GM13976 (cell line): Measurements from ENCODE around the gene AUTS2.

ENCODE experiments used
- DNase-seq: peaks from one replicate; pipeline ENCODE4 v3.0.0; 2012; ENCODE audit warnings: low spot score
- CTCF ChIP-seq: IDR thresholded peaks from 2 replicates; pipeline ENCODE4 v1.5.1; 2012; ENCODE audit warnings: borderline replicate concordance, mild to moderate bottlenecking; ENCODE audit not compliant: insufficient read depth; ENCODE audit errors: extremely low read depth, missing control alignments, control extremely low read depth
- in situ Hi-C: fragments of 300-500 bp; cut with MboI; formaldehyde crosslinking; loops from one replicate; pipeline ENCODE4 v1.12.0; 2022; ENCODE audit warnings: low sequenced_read_pairs, mixed read lengths, inconsistent platforms; ENCODE audit not compliant: unreplicated experiment

AUTS2 gene

GRCh38 chr7:70066844-70067243 lies 468.6 kb downstream of the AUTS2 start:
- no peak for DNase-seq
- no peak for TF ChIP-seq CTCF
- in situ Hi-C loops = no loop called here

GRCh38 chr7:70068531-70068930 lies 470.3 kb downstream of the AUTS2 start:
- TF ChIP-seq CTCF = no peak
- in situ Hi-C loops = no loop called here
- no peak for DNase-seq

GRCh38 chr7:70069977-70070376 lies 471.7 kb downstream of the AUTS2 start:
- in situ Hi-C loops = no loop called here
- no peak for DNase-seq
- no peak for TF ChIP-seq CTCF

- no peak for DNase-seq
- in situ Hi-C loops = no loop called here
- no peak for TF ChIP-seq CTCF
Observed at GRCh38 chr7:70071766-70072165, 473.5 kb downstream of the AUTS2 start.

GRCh38 chr7:70072220-70072619 lies 473.9 kb downstream of the AUTS2 start:
- in situ Hi-C loops = no loop called here
- no peak for TF ChIP-seq CTCF
- DNase-seq = no peak

GRCh38 chr7:70076325-70076724 lies 478.1 kb downstream of the AUTS2 start:
- no peak for TF ChIP-seq CTCF
- no peak for DNase-seq
- in situ Hi-C loops = no loop called here

GRCh38 chr7:70082099-70082611 lies 483.9 kb downstream of the AUTS2 start:
- TF ChIP-seq CTCF = no peak
- DNase-seq = no peak
- in situ Hi-C loops = no loop called here
